GM21381 (cell line): ENCODE data around the gene CAMTA1.

Experiments used
- ATAC-seq: cut with Tn5 transposase; IDR thresholded peaks from one replicate; pipeline ENCODE4 v1.9.1; 2021; ENCODE audit warnings: mild to moderate bottlenecking, moderate library complexity; ENCODE audit not compliant: unreplicated experiment

The CAMTA1 gene

DNA sequence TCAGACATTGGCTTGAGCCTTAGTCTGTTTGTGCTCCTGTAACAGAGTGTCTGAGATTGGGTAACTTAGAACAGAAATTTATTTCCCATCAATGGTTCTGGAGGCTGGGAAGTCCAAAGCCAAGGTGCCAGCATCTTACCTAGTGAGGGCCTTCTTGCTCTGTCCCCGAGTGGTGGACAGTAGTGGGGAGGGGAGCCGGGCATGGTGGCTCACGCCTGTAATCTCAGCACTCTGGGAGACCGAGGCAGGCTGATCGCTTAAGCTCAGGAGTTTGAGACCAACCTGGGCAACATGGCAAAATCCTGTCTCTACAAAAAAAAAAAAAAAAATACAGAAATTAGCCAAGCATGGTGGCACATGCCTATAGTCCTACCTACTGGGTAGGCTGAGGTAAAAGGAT, 649.3 kb downstream of the CAMTA1 start:
- no peak for ATAC-seq

DNA sequence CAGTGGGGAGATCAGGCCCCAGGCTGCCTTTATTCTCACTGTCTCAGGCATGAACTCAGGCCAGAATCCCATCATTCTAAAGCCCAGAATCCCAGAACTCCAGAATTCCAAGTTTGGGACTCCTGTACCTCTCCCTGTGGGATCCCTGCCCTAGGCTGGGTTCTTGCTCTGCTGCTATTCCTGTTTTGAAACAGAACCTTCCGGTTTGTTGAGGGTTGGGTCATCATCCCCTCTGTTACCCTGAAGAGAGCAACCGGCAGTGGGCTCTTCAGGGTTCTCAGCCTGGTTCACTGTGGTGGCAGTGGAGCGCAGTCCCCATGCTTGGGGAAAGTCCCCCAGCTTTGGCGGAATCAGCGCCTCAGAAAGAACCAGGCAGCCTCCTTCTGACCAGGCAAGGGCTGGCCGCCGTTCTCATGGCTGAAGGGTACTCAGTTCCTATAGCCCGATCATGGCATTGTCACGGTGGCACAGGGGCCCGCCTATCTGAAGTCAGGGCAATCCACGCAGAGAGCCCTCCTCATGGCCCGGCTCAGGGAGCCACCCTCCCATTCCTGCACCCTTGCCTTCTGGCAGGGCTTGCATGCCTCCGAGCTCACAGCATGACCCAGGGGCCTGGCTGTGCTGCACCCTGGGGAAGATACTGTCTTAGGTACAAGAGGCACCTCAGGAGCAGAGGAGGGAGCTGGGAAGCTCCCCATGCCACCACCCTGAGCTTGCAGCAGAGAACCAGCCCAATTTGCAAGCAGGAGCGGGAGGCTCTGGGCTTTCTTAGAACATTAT, 650.2 kb downstream of the CAMTA1 start:
- no peak for ATAC-seq

DNA sequence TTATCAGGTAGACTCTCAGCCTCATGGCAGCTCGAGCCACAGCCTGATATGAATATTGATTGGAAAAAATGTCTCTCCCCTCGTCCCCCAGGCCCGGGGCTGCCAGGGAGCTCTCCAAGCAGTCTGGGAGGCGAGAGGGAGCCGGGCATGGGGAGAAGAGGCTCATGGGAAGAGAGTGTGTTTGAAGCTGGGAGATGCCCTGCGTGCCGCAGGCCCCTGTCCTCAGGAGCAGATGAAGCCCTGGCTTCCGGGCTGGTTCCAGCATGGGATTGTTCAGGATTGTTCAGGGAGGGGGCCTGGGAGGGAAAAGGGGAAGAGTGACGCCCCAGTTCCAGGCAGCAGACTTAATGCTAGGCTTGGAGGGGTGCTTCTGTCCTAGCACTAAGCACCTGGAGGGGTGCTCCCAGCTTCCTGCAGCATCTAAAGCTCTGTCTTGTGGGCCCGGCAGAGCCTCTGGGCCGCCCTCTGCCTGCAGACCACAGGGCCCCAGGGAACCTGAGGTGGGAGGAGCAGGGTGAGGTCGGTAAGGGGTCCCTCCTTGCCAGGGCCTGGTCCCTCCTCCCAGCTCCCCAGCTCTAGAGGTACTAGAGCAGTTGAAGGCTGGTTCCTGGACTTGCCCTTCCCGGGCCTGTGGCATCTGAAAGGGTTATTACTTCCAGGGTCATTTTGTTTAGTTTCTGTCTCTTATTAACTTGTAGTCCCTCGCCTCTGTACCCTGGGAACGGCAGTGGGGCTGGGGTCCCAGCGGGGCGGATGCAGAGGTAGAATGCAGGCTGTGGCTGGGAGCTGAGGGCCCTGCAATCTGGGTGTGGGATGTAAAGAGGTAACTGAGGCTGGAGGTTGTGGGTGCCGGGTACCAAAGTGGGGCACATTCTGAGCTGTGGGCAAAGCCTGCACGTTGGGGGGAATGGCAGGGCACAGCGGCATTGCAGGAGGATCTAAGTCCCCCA, 651.1 kb downstream of the CAMTA1 start:
- no peak for ATAC-seq

DNA sequence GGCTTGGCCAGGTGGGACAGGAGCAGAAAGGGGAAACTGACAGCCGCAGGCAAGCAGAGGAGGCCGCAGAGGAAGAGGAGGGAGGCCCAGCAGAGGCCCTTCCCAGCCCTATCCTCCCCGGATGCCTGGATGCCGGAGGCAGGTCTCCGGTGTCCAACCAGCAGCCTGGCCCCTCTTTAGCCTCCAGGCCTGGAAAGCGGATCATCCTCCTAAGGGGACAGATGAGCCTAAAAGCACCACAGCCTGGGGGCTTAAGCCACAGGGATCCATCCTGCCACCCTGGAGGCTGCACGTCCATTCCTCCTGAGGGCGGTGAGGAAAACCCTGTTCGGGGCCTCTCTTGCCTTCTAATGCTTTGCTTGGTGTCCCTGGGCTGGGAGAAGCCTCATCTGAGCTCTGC, 651.8 kb downstream of the CAMTA1 start:
- no peak for ATAC-seq

DNA sequence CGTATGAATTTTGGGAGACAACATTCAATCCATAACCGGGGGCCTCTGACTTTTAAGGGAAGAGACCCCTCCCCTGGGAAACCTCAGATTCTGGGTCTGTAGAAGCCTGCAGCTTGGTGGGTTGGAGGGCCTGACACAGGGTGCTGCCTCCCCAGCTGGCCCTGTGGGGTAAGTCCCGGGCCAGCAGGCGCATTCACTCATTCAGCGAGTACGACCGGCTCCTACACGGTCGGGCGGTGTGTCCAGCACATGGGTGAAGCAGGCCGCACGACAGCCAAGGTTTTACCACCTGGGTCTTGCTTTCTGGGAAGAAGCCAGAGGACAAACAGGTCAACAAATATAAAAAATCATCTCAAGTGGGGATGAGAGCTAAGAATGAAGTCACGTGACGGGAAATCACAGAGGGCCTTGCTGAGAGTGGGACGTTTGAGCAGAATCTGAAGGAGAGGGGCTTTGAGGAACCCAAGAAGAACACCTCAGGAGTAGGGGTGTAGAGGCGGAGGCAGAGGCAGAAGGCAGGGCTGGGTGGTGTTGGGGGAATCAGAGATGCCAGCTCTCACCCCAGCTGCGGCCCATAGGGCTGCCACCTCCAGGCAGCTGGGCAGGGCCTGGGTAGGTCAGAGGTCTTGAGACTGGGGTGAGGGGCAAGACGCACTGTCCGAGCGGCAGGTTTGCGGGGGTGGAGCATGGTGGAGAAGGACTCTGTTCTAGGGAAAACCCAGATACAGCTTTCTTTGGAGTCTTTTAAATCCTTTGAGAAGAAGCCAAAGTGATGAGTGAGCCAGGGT, 652.5 kb downstream of the CAMTA1 start:
- no peak for ATAC-seq

DNA sequence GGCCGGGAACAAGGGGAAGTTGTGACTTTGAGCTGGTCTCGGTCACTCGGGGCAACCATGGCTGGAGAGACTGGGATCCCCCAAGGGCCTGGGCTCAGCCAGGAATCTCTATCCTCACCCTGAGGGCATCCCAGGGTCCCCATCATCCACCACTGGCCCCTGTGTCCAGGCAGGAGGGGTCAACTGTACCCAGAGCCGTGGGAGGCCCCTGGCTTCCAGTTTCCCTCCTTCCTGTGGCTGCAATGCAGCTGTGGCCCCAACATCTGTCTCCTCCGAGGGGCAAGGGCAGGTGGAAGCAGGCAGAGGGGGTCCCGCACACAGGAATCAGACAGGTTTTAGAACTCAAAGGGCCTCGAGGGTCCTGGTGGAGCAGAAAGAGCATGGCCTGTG, 653.1 kb downstream of the CAMTA1 start:
- no peak for ATAC-seq

DNA sequence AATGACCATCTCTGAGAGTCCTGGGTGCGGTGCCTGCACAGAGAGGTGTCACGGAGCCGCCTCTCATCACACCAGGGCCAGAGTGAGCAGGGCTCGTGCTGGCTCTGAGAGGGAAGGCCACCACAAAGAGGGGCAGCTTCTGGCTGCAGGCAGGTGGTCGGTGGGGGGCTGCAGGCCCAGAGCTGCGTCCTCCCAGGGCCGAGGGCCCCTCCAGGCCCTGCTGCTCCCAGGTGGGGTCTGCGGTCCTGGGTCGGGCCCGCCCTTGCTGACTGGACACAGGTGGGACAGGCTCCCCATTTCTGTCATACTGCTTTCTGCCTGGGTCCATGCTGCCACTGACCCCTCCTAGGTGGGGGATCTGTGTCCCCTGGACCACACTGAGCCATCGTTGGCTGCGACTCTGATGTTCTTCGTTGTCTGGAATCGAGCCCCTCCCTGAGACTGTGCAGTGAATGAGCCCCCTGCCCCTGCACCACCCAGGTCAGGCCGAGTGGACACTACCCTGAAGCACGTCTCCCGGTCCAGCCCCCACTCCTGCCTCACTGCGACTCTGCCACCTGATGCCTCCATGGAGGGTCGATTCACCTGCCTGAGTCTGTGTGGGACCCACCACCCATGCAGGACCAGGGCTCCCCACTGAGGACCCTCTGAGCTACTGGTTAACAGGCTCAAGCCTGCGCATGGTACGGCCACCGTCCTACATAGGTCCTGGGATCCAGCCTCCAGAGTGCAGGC, 653.8 kb downstream of the CAMTA1 start:
- ATAC-seq: no peak

DNA sequence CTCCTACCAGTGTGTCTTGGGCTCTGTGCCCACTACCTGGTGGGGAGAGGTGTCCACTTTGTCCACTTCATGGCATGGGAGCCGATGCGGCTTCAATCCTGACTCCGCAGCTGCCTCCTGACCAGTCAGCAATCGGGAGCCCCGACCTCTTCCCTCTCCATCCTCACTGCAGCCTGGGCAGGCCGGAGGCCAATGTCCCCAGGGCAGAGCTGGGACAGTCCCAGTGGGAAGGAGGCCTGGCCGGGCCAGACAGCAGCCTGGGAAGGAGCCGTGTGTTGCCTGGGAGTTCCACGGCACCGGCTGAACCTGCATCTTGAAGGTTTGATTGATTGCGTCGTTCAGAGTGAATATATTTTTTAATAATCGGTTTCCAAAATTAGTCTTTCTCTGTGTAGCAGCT, 654.9 kb downstream of the CAMTA1 start:
- ATAC-seq: no peak

DNA sequence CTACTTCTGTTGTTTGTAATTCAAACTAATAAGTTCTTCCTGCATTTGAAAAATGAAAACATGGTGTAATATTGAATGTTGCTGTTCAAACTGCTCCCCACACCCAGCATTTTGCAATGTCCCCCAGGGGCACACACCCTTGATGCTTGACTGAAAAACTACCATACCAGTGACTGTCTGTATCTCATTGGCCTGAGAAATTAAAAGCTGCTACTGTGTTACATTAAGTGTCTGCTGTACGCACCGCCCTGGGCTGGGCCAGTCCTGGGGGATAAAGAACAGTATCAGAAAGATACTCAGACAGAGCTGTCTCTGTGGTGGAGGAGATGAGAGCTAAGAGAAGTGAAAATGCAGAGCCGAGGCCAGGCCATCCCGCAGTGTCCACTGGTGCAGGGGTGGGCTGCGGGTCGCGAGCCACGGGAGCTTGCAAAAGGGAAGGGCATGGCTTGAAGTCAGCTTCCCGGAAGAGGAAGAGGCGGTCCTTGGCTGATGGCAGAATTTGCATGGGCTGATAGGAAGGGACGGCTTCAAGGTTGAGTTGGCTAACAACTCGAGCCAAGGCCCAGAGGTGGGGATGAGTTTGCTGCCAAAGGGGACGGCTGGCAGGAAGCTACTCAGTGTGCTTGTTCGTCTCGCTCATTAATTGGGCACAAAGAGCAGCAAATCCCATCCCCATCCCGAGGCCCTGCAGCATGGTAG, 656.0 kb downstream of the CAMTA1 start:
- no peak for ATAC-seq

DNA sequence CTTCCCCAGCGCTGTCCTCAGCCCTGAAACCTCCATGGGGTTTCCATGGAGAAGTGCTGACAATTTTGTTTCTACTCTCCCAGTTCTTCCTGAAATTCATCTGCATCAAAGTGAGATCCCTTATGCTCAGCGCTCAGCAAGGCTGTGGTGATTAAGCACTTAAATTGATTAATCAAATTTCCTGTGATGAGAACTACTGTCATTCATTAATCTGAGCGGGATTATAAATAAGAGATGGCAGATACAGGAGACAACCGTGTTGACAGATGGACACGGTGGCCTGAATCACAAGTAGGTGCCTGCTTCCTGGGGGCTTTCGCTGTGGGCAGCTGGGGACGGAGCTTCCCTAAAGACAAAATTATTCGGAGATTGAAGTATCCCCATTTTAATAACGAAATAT, 656.8 kb downstream of the CAMTA1 start:
- ATAC-seq: no peak

DNA sequence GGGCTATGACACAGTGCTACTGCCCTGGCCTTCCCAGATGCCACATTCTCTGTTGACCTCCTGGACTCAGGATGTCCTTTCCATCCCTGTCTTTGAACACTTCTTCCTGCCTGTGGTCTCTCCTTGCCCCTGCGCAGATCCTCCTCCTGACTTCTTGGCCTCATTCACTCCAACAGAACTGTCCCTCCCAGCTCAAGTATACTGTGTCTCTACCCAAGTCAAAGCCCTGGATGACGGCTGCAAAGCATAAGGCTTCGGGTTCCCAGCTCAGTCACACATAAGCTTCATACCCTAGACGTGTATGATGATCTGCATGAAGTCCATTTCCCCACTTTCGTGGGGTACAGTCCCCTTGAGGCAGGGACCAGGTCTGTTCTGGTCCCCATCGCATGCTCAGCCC, 657.7 kb downstream of the CAMTA1 start:
- ATAC-seq: no peak

DNA sequence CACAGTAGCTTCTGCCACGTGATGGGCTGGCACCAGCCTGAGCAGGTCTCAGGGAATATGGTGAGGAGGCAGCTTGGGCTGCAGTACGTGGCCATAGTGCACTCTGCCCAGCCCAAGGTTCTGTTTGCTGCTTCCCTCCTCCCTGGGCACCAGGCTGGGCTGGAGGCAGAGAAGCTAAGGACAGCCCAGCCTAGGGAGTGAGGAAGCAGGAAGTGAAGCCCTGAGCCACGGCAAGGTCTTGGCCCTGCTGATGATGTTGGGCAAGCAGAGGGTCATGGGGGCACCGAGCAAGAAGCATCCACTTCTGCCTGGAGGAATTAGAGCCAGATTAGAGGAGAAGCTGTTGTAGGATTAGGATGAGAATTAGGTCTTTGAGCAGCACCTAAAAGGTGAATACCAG, 659.1 kb downstream of the CAMTA1 start:
- ATAC-seq: no peak

DNA sequence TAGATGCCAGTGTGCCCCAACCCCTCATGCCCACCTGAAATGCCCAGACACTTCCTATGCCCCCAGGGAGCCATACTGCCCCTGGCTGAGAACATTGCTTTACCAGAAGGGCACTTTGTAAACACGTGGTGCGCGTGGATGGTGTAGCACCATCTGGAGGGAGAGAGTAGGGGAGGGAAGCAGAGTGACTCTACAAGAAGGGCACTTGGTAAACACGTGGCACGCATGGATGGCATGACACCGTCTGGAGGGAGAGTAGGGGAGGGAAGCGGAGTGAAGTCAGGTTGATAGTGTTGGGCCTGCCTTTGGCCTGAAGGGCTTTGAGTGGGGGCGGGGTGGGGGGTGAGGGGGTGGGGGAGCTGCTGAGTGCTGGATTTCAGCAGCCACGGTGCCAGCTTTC, 661.8 kb downstream of the CAMTA1 start:
- no peak for ATAC-seq

DNA sequence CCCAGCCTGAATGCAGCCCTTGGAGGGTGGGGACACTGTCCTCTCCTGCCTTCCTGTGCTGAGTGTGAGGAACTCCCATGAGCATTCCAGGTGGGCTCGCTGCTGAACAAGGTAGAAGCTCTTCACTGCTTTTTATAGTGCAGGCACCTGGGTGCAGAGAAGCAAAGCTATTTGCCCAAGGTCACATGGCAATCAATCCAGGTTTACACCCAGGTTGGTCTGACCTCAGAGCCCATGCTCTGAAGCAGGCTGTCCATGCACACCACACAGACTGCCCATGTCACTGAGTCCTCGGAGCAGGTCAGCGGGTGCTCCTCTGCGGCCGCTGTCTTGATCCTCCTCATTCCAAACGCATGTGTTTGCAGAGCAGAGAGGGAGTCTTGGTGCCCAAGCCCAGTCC, 662.5 kb downstream of the CAMTA1 start:
- ATAC-seq: no peak

DNA sequence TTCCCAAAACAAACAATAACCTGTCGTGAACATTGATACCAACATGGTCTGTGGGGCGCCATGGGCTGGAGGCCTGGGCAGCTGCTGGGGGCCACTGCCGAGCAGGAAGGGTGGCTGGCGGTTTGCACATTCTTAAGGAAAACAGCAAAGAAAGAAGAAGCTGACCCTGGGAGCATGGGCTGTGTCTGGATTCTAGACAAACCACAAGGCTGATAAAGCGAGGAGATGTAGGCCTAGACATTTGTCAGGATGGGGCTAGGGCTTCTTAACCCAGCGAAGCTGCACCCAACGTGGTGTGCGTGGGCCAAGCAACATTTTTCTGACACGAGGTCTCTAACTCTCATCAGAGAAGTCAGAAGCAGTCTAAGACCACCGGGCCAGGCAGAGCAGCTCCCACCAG, 663.7 kb downstream of the CAMTA1 start:
- no peak for ATAC-seq

DNA sequence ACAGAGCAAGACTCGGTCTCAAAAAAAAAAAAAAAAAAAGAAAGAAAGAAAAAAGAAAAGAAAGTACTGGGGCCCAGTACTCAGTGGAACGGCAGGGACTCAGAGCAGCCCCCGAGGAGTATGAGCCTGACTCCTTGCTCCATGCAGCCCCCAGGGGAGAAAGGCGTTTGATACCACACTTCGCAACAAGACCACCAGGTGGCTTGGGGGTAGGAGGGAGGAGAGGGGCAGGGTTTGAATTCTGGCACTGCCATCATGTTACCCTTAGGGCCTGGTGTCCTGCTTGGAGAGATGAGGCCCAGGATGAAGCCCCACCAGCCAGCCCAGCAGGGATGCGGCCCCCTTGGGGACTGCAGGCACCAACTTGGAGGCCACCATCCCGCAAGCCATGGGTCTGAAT, 664.5 kb downstream of the CAMTA1 start:
- ATAC-seq: no peak

DNA sequence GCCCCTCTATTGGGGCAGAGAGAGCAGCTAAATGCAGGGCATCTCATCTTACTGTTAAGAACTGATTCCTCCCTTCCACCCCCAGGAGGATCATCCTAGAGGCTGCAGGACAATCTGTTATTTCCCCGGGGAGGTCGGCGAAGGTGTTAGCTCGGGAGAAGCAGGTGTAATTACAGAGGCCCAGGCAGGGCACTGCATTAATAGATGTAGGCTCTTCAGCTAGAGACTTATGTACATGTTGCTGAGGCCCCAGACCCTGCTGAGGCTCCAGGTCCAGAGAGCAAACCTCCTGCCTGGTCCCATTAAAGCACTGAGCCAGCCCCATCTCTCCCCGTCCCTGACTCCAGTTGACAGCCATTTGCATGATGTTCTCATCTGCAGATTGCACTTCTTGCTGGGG, 665.6 kb downstream of the CAMTA1 start:
- ATAC-seq: no peak

DNA sequence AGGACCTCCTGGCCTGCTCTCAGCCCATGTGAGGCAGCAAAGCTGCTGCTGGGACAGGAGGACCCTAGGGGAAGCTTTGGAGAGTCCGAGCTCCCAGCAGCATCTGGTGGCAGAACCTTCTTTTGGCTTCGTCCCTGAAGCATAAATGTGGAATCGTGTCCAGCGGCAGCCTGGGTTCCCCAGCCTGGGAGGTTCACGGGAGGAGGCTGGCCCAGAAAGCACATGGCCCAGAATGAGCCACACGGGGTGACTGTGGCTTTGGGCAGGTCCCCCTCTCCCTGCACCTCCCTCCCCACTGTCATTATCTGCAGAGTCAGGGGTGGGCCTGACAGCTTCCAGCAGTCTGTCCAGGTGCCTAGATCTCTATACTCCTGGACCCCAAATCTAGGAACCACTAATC, 667.8 kb downstream of the CAMTA1 start:
- no peak for ATAC-seq

DNA sequence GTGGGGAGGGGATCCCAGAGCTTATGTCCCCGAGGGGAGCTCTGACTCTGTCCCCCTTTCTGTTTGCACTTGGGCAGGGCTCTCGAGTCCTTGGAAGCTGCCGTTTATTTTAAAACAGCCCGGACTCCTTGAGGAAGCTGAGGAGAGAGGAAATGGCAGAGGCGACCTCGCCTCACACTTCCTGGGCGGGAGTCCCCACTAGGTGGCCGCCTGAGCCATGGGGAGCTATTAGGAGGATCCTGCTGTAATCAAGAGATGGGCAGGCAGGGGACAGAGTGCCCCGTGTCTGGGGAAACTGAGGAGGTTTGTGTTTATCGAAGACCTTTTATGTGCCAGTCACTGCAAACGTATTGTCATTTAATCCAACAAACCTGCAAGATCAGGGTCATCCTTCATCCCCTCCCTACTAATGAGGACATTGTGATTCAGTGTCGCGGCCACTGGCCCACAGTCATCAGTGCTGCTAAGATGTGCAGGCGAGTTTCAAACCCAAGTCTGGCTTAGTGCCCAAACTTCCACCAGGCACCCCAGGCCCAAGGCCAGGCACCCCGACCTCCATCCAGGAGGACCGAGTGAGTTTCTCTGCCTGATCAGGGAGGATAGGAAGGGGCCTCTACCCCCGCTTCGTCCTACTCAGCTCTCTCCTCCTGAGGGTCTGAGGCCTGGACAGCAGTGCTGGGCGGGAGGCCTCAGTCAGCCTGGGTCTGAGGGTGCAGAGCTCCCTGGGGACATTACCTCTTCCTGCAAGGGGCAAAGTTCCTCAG, 669.0 kb downstream of the CAMTA1 start:
- ATAC-seq: no peak
